Measurements from ENCODE around the gene FTH1.
"Not testable (repeated sequence)": the region's sequence is repeated elsewhere in the genome, so short reads cannot be mapped to it uniquely, and the experiment has no call there.

FTH1 gene

DNA sequence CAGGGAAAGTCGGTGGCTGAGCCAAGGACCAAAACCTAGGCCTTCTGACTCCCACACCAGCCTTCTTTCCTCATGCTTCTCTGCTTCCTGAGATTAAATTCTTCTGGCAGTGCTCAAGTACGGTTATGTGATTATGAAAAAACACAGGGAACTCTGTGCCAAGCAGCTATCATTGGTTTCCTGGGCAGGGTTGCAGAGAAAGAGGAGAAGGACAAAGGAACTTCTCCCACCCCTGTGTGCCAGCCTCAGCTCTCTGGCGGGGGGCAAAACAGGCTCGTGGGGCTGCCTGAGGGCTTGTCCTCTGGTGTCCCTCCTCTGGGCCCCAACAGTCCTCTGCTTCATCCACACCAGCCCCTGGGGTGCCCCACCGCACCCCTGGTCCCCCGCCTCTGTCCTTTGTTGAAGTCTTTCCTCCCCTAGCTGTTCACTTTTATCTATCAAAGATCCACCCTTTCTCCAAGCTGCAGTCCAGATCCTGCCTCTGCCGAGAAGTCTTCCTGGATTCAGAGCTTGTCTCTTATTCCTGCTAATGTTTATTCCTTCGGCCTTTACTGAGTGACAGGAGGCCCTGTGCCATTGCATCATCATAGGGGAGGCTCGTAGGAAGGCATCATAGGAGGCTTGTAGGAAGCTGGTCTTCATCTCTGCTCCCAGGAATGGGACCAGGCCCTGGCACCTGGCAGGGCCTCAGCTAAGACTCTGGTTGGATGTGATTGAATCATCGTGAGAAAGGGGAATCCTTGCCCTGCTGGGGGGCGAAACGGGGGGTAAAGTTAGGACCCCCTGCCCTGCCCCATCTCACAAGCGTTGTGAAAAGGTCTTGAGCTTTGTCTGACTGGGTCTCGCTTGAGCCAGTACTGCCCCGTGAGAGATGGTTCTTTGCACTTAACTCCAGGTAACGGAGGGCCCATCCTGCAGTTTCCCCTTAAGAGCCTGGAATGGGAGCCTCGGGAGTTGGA is 11.5 kb upstream of the FTH1 start:
- no peak overlapping the region for H3K4me3 ChIP-seq (ENCODE audit: low read depth, low read length)

DNA sequence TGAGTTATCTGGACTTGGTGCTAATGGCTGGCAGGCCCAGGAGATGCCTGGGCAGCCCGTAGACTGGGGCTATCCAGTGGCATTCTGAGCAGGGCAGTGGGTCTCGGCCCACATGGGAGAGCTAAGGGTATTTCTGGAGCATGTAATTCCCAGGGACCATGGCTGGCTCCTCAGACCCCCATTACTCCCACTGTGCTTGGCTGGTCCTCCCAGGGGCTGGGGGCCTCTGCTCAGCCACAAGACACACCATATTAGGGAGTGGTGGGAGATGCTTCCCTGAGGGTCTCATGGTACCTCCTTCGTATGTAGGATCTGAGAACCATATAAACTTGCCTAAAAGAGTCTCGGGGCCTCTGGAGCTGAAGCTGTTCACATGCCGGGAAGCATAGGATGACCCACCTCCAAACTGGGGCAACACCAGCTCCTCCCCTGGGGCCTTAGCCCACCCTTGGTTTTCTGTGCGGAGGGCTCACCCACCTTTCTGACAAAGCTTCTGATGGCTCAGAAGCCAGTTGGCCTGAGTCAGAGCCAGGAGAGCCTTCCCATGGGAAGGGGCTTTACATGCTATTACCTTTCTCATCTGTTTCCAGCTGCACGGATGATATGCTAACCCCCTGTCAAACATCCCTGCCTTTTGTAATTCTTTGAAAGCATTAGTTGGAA is 9.5 kb upstream of the FTH1 start:
- no peak overlapping the region for H3K4me3 ChIP-seq (ENCODE audit: low read depth, low read length)

- no peak overlapping the region for H3K4me3 ChIP-seq (ENCODE audit: low read depth, low read length)
These were observed 9.0 kb upstream of the FTH1 start for GRCh38 chr11:61976420-61976800.

DNA sequence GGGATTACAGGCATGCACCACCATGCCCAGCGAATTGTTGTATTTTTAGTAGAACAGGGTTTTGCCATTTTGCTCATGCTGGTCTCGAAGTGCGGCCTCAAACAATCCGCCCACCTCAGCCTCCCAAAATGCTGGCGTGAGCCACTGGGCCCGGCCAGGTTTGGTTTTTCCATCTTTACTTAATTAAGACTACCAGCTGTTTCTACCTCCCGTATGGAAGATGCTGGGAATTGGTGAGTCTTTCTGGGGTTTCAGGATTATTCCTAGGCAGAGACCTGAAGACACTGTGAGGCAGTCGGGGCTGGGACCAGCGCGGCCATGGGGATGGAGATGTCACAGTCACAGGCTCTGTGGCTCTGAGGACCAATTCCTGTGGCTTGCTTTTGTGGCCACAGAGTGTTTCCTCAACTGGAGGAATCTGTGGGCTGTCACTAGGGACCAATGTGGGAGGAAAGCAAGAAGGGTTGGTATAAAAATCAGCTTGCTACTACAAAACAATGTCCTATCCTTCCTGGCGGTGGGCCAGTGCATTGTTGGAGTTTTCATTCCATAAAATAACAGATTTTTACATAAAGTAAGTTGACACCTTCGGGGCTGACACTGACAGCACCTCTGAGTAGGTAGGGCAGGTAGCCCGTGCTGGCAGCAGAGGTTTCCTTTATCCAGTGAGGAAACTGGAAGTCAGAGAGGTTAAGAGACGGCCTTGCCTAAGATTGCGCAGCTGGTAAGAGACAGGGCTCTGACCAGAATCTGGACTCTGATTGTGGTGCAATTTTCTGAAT is 8.4 kb upstream of the FTH1 start:
- no peak overlapping the region for H3K4me3 ChIP-seq (ENCODE audit: low read depth, low read length)

GRCh38 chr11:61974766-61975631 is 7.6 kb upstream of the FTH1 start:
- no peak overlapping the region for H3K4me3 ChIP-seq (ENCODE audit: low read depth, low read length)

- no peak overlapping the region for H3K4me3 ChIP-seq (ENCODE audit: low read depth, low read length)
These were observed 6.2 kb upstream of the FTH1 start for GRCh38 chr11:61973476-61974162.

GRCh38 chr11:61972672-61973475 is 5.4 kb upstream of the FTH1 start:
- no peak overlapping the region for H3K4me3 ChIP-seq (ENCODE audit: low read depth, low read length)

DNA sequence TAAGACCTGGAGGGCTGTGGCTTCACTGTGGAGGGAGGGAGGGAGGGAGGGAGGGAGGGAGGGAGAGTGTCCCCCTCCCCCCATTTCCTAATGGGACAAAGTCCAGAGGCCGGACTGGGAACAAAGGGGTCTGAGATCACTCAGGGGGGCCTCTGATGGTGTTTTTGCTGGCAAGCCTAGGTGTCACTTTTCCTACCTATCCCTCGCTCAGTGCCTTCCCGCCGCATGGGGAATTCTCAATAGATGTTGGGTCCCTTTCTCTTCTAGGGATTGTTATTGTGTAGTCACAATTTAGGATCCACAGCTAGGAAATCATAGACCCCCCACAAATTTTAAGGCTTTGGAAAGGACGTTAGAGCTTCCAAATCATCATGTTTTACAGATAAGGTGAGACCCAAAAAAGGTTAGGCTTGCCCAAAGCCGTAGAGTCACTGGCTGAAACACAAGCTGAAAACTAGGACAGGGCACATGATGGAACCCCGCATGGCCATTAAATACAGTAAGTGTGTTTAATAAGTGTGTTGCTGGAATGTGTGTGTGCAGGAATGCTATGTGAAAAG is 4.8 kb upstream of the FTH1 start:
- H3K4me3 ChIP-seq (ENCODE audit: low read depth, low read length): no peak overlapping the region

GRCh38 chr11:61971248-61972111 is 4.0 kb upstream of the FTH1 start:
- H3K4me3 ChIP-seq (ENCODE audit: low read depth, low read length): no peak overlapping the region

GRCh38 chr11:61969838-61970662 is 2.6 kb upstream of the FTH1 start:
- no peak overlapping the region for H3K4me3 ChIP-seq (ENCODE audit: low read depth, low read length)

- no peak overlapping the region for H3K4me3 ChIP-seq (ENCODE audit: low read depth, low read length)
These were observed 1.9 kb upstream of the FTH1 start for GRCh38 chr11:61969391-61969758.

DNA sequence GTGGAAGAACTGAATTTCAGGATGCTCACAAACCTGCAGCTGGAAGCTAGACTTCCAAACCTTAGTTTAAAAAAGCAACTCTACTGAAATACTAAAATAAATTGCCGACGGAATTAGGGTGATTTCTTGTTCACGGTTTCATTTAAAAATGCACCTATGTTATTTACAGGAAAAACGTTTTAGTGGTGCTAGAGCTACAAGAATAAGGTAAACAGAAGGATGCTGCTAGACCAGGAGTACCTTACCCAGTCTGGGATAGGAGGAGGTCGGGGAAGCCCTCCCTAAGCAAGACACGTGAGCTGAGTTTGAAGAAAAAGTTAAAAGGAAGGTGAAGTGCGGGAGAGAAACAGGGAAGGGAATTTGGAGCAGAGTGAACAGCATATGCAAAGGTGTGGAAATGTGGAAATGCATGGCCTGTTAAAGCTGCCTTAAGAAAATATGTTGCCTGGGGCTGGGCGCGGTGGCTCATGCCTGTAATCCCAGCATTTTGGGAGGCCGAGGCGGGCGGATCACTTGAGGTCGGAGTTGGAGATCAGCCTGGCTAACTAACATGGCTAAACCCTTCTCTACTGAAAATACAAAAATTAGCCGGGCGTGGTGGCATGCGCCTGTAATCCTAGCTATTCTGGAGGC is 1.4 kb upstream of the FTH1 start:
- no peak overlapping the region for H3K4me3 ChIP-seq (ENCODE audit: low read depth, low read length)

DNA sequence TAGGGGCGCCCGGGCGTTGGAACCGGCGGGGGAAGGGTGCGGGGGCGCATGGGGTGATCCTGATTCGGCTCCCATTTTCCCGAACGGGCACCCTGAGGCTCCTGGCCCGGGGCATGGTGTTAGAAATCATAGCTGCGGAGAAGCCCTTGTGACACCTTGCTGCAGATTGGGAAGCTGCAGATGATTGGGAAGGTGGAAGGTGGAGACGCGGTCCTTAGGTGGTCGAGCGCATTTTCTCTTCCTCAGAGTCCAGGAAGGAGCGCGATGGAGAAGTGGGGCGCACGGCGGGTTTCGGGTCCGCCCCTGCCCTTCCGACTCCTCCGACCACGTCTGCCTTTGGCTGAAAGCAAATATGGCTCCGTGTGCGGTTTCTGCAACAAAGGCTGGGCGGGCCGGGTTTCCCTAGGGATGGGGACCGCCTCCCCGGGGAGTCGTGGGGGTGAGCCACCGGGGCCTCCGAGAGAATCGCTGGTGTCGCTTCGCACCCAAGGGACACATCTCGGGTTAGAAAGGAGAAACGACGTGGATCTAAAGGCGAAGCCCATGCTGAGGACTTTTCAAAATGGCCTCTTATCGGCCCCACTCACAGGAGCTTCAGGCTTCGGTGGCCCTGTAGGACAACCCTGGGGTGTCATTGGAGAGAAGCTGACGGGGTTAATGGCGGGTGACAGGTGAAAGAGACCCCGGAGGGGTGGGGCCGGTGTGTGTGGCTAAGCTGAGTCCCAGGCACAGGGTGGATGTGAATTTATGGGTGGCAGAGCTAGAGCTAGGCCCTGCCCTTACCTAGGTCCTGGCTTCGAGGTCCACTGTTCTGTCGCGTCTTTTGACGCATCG is 707 bp upstream of the FTH1 start:
- peak overlapping the region; percentile 72 for H3K4me3 ChIP-seq (ENCODE audit: low read depth, low read length)

DNA sequence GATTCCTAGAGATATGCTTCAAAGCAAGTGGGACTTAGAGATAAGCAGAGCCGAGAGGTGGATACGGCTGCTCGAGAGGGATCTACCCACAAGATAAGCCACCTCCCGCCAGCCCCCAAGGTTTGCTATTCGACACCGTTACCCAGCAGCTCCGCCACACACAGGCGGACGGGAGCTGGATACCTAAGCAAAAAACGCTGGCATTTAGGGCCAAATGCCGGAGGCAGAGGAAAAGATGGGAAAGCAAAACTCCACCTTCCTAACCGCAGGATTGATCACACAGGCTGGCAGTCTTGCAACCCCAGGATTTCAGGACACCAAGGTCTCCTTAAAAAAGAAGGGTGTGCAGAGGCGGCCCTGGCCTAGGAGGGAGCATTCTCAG is 709 bp downstream of the FTH1 start:
- peak overlapping the region; percentile 80 for H3K4me3 ChIP-seq (ENCODE audit: low read depth, low read length)

DNA sequence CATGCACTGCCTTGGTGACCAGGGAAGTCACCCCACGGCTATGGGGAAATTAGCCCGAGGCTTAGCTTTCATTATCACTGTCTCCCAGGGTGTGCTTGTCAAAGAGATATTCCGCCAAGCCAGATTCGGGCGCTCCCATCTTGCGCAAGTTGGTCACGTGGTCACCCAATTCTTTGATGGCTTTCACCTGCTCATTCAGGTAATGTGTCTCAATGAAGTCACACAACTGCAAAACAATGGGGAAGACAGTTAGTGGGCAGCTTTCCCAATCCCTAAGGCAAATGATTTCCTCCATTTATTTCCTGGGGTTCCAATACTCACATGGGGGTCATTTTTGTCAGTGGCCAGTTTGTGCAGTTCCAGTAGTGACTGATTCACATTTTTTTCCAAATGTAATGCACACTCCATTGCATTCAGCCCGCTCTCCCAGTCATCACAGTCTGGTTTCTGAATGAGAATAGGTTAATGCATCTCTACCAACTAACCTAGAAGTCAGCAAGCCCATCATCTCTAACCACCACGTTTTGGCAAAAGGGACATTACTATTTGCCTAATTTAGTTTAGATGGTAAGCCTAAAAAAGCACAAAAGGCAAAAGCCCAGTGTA is 2.7 kb downstream of the FTH1 start:
- H3K4me3 ChIP-seq (ENCODE audit: low read depth, low read length): not testable (repeated sequence)
